Esophagus muscularis mucosa (tissue), 4 donors: ENCODE results near the gene POLDIP3. TPM values are rescaled to one million over a fixed set of nuclear protein-coding genes. Genes with fewer than 3 reads are reported as not detected.
"Not testable (repeated sequence)": the region's sequence is repeated elsewhere in the genome, so short reads cannot be mapped to it uniquely, and the experiment has no call there.

Source experiments
- DNase-seq: peaks from one replicate; pipeline ENCODE4 v3.0.0-alpha.2; 2017; ENCODE audit errors: extremely low spot score
- H3K27ac ChIP-seq, 4 donors: fragments of 200-600 bp; sonication (generic); replicated peaks in 1 of 4; 1 replicate in 3 of 4; 2 replicates in 1 of 4; pipeline ENCODE4 v1.5.1; 2016 to 2019; ENCODE audit warnings: mild to moderate bottlenecking in 1 of 4
- H3K27me3 ChIP-seq, 4 donors: fragments of 200-600 bp; sonication (generic); one replicate each; pipeline versions ENCODE4 v1.5.1 to v1.6.0; 2016 to 2019
- H3K36me3 ChIP-seq, 4 donors: fragments of 200-600 bp; sonication (generic); one replicate each; pipeline ENCODE4 v1.5.1; 2016 to 2019
- H3K4me1 ChIP-seq, 4 donors: fragments of 200-600 bp; sonication (generic); one replicate each; pipeline ENCODE4 v1.5.1; 2016 to 2019
- H3K4me3 ChIP-seq, 4 donors: fragments of 200-600 bp; sonication (generic); 1 replicate in 2 of 4; 2 replicates in 2 of 4; pipeline ENCODE4 v1.5.1; 2016 to 2019; ENCODE audit warnings: mild to moderate bottlenecking in 4 of 4, moderate library complexity in 1 of 4
- H3K9me3 ChIP-seq, 4 donors: fragments of 200-600 bp; sonication (generic); 1 replicate in 3 of 4; 2 replicates in 1 of 4; pipeline ENCODE4 v1.5.1; 2016 to 2019
- EP300 ChIP-seq: sonication (generic); formaldehyde crosslinking; IDR thresholded peaks from one replicate; pipeline ENCODE4 v1.6.1; 2017; ENCODE audit warnings: antibody characterized with exemption
- POLR2A ChIP-seq: fragments of 450-650 bp; IDR thresholded peaks from one replicate; pipeline ENCODE4 v1.6.1; 2017; ENCODE audit warnings: antibody characterized with exemption, moderate library complexity, mild to moderate bottlenecking, low read depth
- POLR2AphosphoS5 ChIP-seq, 2 donors: sonication (generic); formaldehyde crosslinking; IDR thresholded peaks; one replicate each; pipeline ENCODE4 v1.6.1; 2017; ENCODE audit warnings: antibody characterized with exemption in 2 of 2
- WGBS: methylation state at CpG from one replicate; pipeline ENCODE4 v1.1.5; 2018; 5-methylcytosine and 5-hydroxymethylcytosine counted together
- intact Hi-C: fragments of 100-400 bp; cut with DNase I; formaldehyde crosslinking; loops from one replicate; pipeline ENCODE4 v1.15.1; 2023
- total RNA-seq, 4 donors: library from RNA; depleted of rRNA; stranded (reverse); fragments of >200 nt; gene quantifications; one replicate each; pipeline versions ENCODE4 v1.1.0 to v1.2.1, GENCODE V29; 2016
- TF ChIP-seq, protein P1 (sequence below), 3 experiments: fragments of 200-600 bp in 2 of 3; fragments of 450-650 bp in 1 of 3; sonication (generic) in 2 of 3; IDR thresholded peaks; one replicate each; pipeline ENCODE4 v1.5.1; 2017 to 2019; ENCODE audit warnings: antibody characterized with exemption in 3 of 3, mild to moderate bottlenecking in 2 of 3, moderate library complexity in 1 of 3

The POLDIP3 gene
- total RNA-seq, 4 donors from 2014 or later: 30.6 to 47.6 (median 39.6) TPM

DNA sequence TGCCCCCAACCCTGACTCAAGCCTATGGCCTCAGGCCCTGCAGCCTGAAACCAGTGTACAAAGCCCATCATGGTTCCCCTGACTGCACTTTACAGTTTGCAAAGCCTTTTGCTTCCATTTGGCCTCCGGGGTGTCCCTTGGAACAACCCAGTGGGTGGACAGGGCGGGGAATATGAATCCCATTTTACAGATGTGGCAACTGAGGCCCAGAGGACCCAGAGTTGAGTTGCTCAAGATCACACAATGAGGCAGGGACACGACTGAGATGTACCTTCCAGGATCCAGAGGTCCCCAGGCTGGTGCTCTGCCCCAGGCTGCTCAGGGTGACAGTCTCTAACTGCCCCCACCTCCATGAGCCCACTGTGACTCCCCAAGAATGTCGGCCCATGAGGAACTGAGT, 5.4 kb upstream of the POLDIP3 start:
- H3K27me3 ChIP-seq: no peaks in the 10 kb centered on the region
- intact Hi-C loops: no loop called here
- TF ChIP-seq, protein P1, sequence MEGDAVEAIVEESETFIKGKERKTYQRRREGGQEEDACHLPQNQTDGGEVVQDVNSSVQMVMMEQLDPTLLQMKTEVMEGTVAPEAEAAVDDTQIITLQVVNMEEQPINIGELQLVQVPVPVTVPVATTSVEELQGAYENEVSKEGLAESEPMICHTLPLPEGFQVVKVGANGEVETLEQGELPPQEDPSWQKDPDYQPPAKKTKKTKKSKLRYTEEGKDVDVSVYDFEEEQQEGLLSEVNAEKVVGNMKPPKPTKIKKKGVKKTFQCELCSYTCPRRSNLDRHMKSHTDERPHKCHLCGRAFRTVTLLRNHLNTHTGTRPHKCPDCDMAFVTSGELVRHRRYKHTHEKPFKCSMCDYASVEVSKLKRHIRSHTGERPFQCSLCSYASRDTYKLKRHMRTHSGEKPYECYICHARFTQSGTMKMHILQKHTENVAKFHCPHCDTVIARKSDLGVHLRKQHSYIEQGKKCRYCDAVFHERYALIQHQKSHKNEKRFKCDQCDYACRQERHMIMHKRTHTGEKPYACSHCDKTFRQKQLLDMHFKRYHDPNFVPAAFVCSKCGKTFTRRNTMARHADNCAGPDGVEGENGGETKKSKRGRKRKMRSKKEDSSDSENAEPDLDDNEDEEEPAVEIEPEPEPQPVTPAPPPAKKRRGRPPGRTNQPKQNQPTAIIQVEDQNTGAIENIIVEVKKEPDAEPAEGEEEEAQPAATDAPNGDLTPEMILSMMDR (IDR thresholded peaks at IDR 0.05): no peak
- no peak for TF ChIP-seq POLR2A
- TF ChIP-seq EP300: no peak
- no peak for TF ChIP-seq POLR2AphosphoS5 (IDR thresholded peaks at IDR 0.05)
- 100% methylated on average over 3 of the region's 4 CpGs for WGBS
- peak overlapping the region in 3 of 4 donors; percentile 29 to 64 (median 54) for H3K27ac ChIP-seq
- peaks cover 6 to 57% (median 49%) of the 10 kb centered on the region in 4 donors for H3K36me3 ChIP-seq
- DNase-seq: no peak
- peaks cover 31 to 76% (median 67%) of the 10 kb centered on the region in 4 donors for H3K4me1 ChIP-seq
- H3K9me3 ChIP-seq: no peaks in the 10 kb centered on the region
- no peak overlapping the region for H3K4me3 ChIP-seq

DNA sequence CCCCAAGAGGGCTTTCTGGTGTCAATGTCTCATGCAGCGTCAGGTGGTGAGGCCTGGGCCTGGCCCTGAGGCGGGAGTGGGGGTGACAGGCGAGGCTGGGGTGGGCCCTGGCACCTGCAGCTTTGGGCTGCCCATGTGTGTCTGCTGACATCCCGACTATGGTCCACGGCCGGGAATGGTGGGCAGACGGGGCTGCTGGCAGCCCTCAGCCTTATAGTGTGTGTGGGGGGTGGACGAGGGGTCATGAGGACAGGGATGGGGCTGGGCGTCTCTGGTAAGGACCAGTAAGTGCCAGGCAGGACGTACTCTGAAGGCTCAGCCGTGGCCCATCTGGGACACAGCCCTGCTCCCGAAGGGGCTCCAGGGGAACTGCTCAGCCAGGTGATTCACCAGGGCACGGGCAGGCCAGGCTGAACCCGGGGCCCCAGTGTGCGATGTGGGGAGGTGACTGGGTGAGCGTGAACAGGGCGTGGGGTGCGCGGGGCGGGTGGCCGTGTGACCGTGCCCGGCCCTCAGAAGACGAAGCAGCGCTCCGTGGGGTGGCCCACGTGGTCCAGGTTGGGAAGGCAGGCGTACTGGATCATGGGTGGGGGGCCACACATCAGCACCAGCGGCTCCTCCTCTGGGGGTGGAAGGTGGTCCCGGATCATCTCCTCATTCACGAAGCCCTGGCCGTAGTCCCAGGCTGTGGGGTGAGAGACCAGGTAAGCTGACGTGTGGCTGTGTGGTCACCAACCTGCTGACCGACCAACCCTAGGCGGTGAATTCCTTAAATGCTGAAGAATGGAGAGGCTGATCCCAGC, 4.8 kb upstream of the POLDIP3 start:
- TF ChIP-seq POLR2AphosphoS5 (IDR thresholded peaks at IDR 0.05): peak in 1 of 2 donors; percentile 16
- TF ChIP-seq, protein P1 (IDR thresholded peaks at IDR 0.05): no peak
- H3K27me3 ChIP-seq: no peaks in the 10 kb centered on the region
- no peak for DNase-seq
- peaks cover 6 to 51% (median 43%) of the 10 kb centered on the region in 4 donors for H3K36me3 ChIP-seq
- 86% methylated on average over 20 of the region's 35 CpGs for WGBS
- intact Hi-C loops: no loop called here
- H3K9me3 ChIP-seq: no peaks in the 10 kb centered on the region
- peak overlapping the region in 2 of 4 donors; percentile 54 to 64 for H3K27ac ChIP-seq
- H3K4me3 ChIP-seq: no peak overlapping the region
- H3K4me1 ChIP-seq: peaks cover 25 to 71% (median 62%) of the 10 kb centered on the region in 4 donors

DNA sequence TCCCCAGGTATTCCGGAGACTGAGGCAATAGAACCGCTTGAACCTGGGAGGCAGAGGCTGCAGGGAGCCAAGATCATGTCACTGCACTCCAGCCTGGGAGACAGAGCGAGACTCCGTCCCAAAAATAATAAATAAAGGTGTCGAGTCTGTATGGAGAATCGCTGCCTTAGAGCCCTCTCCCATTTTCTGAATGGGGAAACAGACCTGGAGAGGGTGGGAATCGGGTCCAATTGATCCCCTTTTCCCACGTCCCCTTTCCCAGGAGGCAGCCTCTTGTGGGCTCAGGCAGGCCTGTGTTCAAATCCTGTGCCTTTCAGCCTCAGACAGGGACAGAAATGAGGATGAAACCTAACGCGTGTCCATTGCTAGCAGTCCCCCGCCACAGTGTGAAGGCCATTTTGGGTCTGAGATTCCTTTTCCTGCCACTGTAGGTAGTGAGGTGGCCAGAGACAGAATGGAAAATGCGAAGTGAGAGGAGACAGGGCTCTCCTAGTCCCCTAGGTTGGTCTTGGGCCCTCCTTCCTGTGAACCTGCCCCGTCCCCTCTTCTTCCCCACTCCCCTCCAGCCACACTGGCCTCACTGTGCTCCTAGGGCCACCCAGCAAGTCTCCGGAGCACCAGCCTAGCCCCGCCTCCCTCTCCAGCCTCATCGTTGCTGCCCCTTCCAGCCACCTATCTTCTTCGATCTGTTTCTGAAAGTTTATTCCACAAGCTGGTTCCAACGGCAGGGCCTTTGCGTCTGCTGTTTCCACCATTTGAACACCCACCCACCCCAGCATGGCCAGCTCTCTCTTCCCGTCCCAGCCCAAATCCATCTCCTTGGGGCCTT, 2.7 kb upstream of the POLDIP3 start:
- H3K4me1 ChIP-seq: peaks cover 28 to 68% (median 63%) of the 10 kb centered on the region in 4 donors
- intact Hi-C loops: loop anchor here (2.0 kb wide), 1 partner anchor 65 kb away; no protein-coding TSS in a partner anchor
- 54% methylated on average over 20 of the region's 20 CpGs for WGBS

DNA sequence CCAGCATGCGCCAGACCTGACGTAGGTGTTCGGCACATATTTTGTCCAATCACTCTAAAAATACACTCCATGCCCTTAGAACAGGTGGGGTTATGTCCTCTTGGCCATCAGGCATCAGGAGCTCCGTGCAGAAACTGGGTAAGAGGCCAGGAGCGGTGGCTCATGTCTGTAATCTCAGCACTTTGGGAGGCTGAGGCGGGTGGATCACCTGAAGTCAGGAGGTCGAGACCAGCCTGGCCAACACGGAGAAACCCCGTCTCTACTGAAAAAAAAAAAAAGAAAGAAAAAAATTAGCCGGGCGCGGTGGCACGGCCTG, 1.1 kb upstream of the POLDIP3 start:
- not testable (repeated sequence) for H3K27me3 ChIP-seq, DNase-seq, H3K9me3 ChIP-seq
- Histone ChIP-seq H3K36me3 (peaks cover 6 to 30% (median 28%) of the 10 kb centered on the region in 4 donors), H3K4me1 (peaks cover 37 to 68% (median 63%) of the 10 kb centered on the region in 4 donors), H3K4me3 (peak overlapping the region; percentile 74 to 95 (median 83)), H3K27ac (peak overlapping the region; percentile 95 to 98 (median 96))
- intact Hi-C loops: loop anchor here (2.0 kb wide), 1 partner anchor 67 kb away; no protein-coding TSS in a partner anchor
- 29% methylated on average over 13 of the region's 13 CpGs for WGBS

More for the DNA sequence above, 2.7 kb upstream of the POLDIP3 start:
- H3K27ac ChIP-seq: peak overlapping the region; percentile 95 to 98 (median 96)
- TF ChIP-seq POLR2AphosphoS5 (IDR thresholded peaks at IDR 0.05): peak in 1 of 2 donors; percentile 32
- no peak for TF ChIP-seq EP300
- no peak for TF ChIP-seq POLR2A
- TF ChIP-seq, protein P1 (IDR thresholded peaks at IDR 0.05): no peak
- H3K9me3 ChIP-seq: no peaks in the 10 kb centered on the region
- DNase-seq: no peak
- peaks cover 6 to 30% (median 24%) of the 10 kb centered on the region in 4 donors for H3K36me3 ChIP-seq
- no peaks in the 10 kb centered on the region for H3K27me3 ChIP-seq
- no peak overlapping the region for H3K4me3 ChIP-seq
